GM23248 (cell line): ENCODE data around the gene FNDC11. TPM values are rescaled to one million over a fixed set of nuclear protein-coding genes. Genes with fewer than 3 reads are reported as not detected.

Experiments
- DNase-seq: peaks from one replicate; pipeline ENCODE4 v3.0.0-alpha.2; 2015
- H2AFZ ChIP-seq: fragments of 200-600 bp; sonication (generic); 2 replicates; pipeline ENCODE4 v1.6.1; 2016; ENCODE audit warnings: antibody characterized with exemption
- H3F3A ChIP-seq: fragments of 200-600 bp; sonication (generic); 2 replicates; pipeline ENCODE4 v1.6.1; 2016; ENCODE audit warnings: mild to moderate bottlenecking, antibody characterized with exemption, mixed run types; ENCODE audit not compliant: insufficient read depth
- H3K27ac ChIP-seq: fragments of 200-600 bp; sonication (generic); 2 replicates; pipeline ENCODE4 v1.5.1; 2016; ENCODE audit warnings: mild to moderate bottlenecking
- H3K27me3 ChIP-seq: fragments of 200-600 bp; sonication (generic); replicated peaks from 2 replicates; pipeline ENCODE4 v1.6.1; 2016; ENCODE audit warnings: mild to moderate bottlenecking; ENCODE audit not compliant: insufficient read depth
- H3K36me3 ChIP-seq: fragments of 200-600 bp; sonication (generic); 2 replicates; pipeline ENCODE4 v1.6.1; 2016; ENCODE audit warnings: low read depth, mild to moderate bottlenecking
- H3K4me1 ChIP-seq: fragments of 200-600 bp; sonication (generic); 2 replicates; pipeline ENCODE4 v1.6.1; 2016; ENCODE audit warnings: mild to moderate bottlenecking; ENCODE audit not compliant: insufficient read depth
- H3K4me2 ChIP-seq: fragments of 200-600 bp; sonication (generic); one replicate; pipeline ENCODE4 v1.6.1; 2016; ENCODE audit warnings: mild to moderate bottlenecking; ENCODE audit not compliant: unreplicated experiment
- H3K4me3 ChIP-seq: fragments of 200-600 bp; sonication (generic); 2 replicates; pipeline ENCODE4 v1.5.1; 2016; ENCODE audit warnings: mild to moderate bottlenecking
- H3K79me2 ChIP-seq: fragments of 200-600 bp; sonication (generic); 2 replicates; pipeline ENCODE4 v1.6.1; 2016; ENCODE audit warnings: mild to moderate bottlenecking; ENCODE audit not compliant: insufficient read depth
- H3K9ac ChIP-seq: fragments of 200-600 bp; sonication (generic); 2 replicates; pipeline ENCODE4 v1.6.1; 2016; ENCODE audit warnings: mild to moderate bottlenecking
- H3K9me2 ChIP-seq: fragments of 200-600 bp; sonication (generic); 2 replicates; pipeline ENCODE4 v1.6.1; 2016; ENCODE audit warnings: mixed run types, mild to moderate bottlenecking, moderate library complexity; ENCODE audit not compliant: insufficient read depth
- H3K9me3 ChIP-seq: fragments of 200-600 bp; sonication (generic); one replicate; pipeline ENCODE4 v1.6.1; 2017; ENCODE audit warnings: low read depth
- H4K20me1 ChIP-seq: fragments of 200-600 bp; sonication (generic); 2 replicates; pipeline ENCODE4 v1.6.0; 2016; ENCODE audit not compliant: insufficient read depth
- EZH2 ChIP-seq: fragments of 200-600 bp; sonication (generic); IDR thresholded peaks from 2 replicates; pipeline ENCODE4 v1.6.1; 2018; ENCODE audit warnings: antibody characterized with exemption, mild to moderate bottlenecking; ENCODE audit not compliant: insufficient read depth, poor library complexity, severe bottlenecking
- EZH2phosphoT487 ChIP-seq: fragments of 200-600 bp; sonication (generic); IDR thresholded peaks from 2 replicates; pipeline ENCODE4 v1.6.1; 2018; ENCODE audit warnings: antibody characterized with exemption, moderate library complexity, mild to moderate bottlenecking, low read depth; ENCODE audit not compliant: insufficient read depth
- WGBS, 2 experiments: methylation state at CpG; one replicate each; pipeline ENCODE4 v1.1.6; 2015 to 2017; ENCODE audit warnings: low lambda C conversion rate in 2 of 2, low coverage in 1 of 2; ENCODE audit errors: missing lambda C conversion rate in 2 of 2; 5-methylcytosine and 5-hydroxymethylcytosine counted together
- in situ Hi-C: fragments of 300-500 bp; cut with MboI; formaldehyde crosslinking; loops from 2 replicates; pipeline ENCODE4 v1.15.0; 2020
- polyA plus RNA-seq: library from polyadenylated mRNA; unstranded; fragments of >200 nt; fragmentation: Nextera tagmentation; extraction: Ambion mirVana; gene quantifications from 2 replicates; pipeline ENCODE4 v1.2.1, GENCODE V29; 2016
- total RNA-seq: library from RNA; depleted of rRNA; stranded (reverse); fragments of >200 nt; shearing (Covaris generic); gene quantifications from 2 replicates; pipeline ENCODE4 v1.2.3, GENCODE V29; 2014

The FNDC11 gene
- total and polyA plus RNA-seq, 2 experiments from 2014 or later: 0.15 to 0.65 TPM

DNA sequence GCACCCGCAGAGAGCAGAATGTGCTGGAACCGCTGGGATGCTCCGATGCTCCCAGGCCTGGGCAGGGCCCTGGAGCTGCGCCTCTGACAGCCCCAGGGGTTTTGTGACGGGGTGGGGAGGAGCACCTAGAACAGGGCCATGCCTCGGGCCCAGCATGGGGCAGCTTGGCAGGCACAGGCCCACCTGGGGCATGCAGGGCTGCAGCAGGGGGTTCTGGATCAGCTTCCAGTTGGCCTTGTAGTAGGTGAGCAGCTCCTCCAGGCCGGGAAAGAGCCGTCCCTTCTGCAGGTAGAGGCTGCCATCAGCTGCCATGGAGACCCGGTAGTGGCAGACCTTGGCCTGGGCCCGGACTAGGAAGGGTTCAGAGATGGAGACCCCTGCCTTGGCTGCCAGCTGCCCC is 10.8 kb upstream of the FNDC11 start:
- H3K4me3 ChIP-seq: no peak overlapping the region
- no peaks in the 10 kb centered on the region for H3K9me3 ChIP-seq
- TF ChIP-seq EZH2phosphoT487 (no peak), EZH2 (no peak)
- H3K4me1 ChIP-seq: no peaks in the 10 kb centered on the region
- no peaks in the 10 kb centered on the region for H4K20me1 ChIP-seq
- H3F3A ChIP-seq: no peaks in the 10 kb centered on the region
- H3K36me3 ChIP-seq: no peaks in the 10 kb centered on the region
- no peak overlapping the region for H2AFZ ChIP-seq
- no peak for DNase-seq
- no peak overlapping the region for H3K4me2 ChIP-seq
- H3K9me2 ChIP-seq: no peaks in the 10 kb centered on the region
- no peaks in the 10 kb centered on the region for H3K79me2 ChIP-seq
- no peaks in the 10 kb centered on the region for H3K27me3 ChIP-seq
- in situ Hi-C loops: no loop called here
- WGBS, 2 experiments: 81 to 84% methylated on average over 8 to 10 of the region's 10 CpGs
- H3K27ac ChIP-seq: no peak overlapping the region
- no peak overlapping the region for H3K9ac ChIP-seq

DNA sequence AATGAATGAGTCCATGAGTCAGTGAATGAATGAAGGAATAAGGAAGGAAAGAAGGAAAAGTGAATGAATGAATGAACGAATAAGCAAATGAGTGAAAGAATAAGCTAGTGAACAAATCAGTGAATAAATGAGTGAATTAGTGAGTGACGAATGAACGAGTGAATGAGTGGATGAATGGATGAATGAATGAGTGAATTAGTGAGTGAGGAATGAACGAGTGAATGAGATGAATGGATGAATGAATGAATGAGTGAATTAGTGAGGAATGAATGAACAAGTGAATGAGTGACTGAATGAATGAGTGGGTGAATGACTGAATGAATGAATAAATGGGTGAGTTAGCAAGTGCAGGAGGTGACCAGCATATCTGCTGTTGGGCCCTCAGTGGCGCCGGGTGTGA is 10.2 kb upstream of the FNDC11 start:
- no peak for DNase-seq
- TF ChIP-seq EZH2: no peak
- TF ChIP-seq EZH2phosphoT487: no peak
- H3K79me2 ChIP-seq: no peaks in the 10 kb centered on the region
- no peaks in the 10 kb centered on the region for H3K36me3 ChIP-seq
- H3K27ac ChIP-seq: no peak overlapping the region
- no peaks in the 10 kb centered on the region for H3K4me1 ChIP-seq
- H3K9me2 ChIP-seq: no peaks in the 10 kb centered on the region
- WGBS, 2 experiments: 72 to 74% methylated on average over 6 of the region's 6 CpGs
- no peaks in the 10 kb centered on the region; the same call in 1 of the 2 replicates for H3K27me3 ChIP-seq
- in situ Hi-C loops: no loop called here
- no peak overlapping the region for H3K9ac ChIP-seq
- no peaks in the 10 kb centered on the region for H4K20me1 ChIP-seq
- H3K4me2 ChIP-seq: no peak overlapping the region
- H3F3A ChIP-seq: no peaks in the 10 kb centered on the region
- no peaks in the 10 kb centered on the region for H3K9me3 ChIP-seq
- no peak overlapping the region for H2AFZ ChIP-seq
- no peak overlapping the region for H3K4me3 ChIP-seq

DNA sequence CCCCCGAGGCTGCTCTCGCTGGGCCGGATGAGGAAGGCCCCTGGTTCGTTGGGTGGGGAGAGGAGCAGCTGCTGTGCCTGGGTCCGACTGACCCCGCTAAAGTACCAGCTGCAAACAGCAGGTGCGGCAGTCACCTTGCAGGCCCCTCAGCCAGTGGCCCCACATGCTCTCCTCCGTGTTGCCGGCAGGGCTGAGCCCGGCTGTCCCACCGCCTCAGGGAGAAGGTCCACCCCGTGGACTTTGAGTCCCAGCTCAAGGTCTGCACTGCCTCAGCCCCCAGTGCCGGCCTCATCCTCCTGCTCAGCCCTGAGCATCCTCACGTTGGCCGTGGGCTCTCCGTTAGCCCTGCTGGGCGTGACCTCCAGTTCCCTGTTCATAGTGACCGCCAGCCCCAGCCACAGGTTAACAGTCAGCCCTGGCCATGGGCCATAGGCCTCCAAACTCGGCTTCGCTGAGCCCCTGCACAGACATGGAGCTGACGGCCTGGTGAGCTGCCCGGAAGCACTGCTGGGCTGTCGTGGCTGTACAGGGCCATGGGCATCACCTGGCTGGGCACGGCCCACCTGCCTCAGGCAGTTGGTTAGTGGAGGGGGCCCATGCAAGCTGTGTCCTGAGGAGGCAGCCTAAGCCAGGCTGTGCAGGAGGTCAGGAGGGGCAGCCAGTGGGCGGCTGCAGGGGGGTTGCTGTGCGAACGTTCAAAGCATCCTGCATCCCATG is 9.6 kb upstream of the FNDC11 start:
- Histone ChIP-seq H3K4me2 (no peak overlapping the region), H3K4me3 (no peak overlapping the region), H3K9me2 (no peaks in the 10 kb centered on the region), H3K4me1 (no peaks in the 10 kb centered on the region), H3K9me3 (no peaks in the 10 kb centered on the region), H2AFZ (no peak overlapping the region), H3K27me3 (no peaks in the 10 kb centered on the region; the same call in 1 of the 2 replicates), H3K9ac (no peak overlapping the region), H3K36me3 (no peaks in the 10 kb centered on the region), H3F3A (no peaks in the 10 kb centered on the region), H4K20me1 (no peaks in the 10 kb centered on the region), H3K27ac (no peak overlapping the region), H3K79me2 (no peaks in the 10 kb centered on the region)
- DNase-seq: no peak
- 57% methylated on average over 24 to 25 of the region's 27 CpGs for WGBS, 2 experiments
- in situ Hi-C loops: no loop called here
- TF ChIP-seq EZH2phosphoT487: no peak
- TF ChIP-seq EZH2: no peak

DNA sequence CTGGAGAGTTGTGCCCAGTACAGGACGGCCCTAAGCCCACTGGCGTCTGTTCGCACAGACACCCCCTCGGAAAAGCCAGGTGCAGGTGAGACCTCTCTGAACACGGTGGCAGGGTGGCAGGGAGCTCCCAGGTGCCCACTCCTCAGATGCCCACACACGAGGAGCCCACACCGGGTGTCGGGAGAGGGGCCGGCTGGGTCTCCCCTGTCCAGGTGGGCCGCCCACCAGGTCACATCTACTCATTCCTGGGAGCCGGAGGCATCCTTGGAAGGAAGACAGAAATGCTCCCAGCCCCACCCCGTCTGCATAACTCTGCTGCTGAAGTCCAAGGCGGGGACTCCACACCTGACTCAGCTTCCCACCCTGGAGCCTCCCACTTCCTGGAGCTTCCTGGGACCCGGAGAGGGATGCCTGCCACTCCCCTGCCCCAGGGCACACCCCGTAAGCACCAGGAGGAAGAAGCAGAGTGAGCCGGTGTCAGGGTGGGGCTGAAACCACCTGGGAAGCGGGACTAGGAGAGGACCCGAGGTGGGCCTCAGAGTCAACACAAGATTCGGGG is 8.9 kb upstream of the FNDC11 start:
- Histone ChIP-seq H3K27me3 (no peaks in the 10 kb centered on the region; the same call in 1 of the 2 replicates), H4K20me1 (no peaks in the 10 kb centered on the region), H3K4me3 (no peak overlapping the region), H3K4me2 (no peak overlapping the region), H3K36me3 (no peaks in the 10 kb centered on the region), H3K79me2 (no peaks in the 10 kb centered on the region), H3K27ac (no peak overlapping the region), H3K9me2 (no peaks in the 10 kb centered on the region), H3K9me3 (no peaks in the 10 kb centered on the region), H3K9ac (no peak overlapping the region), H3K4me1 (no peaks in the 10 kb centered on the region), H2AFZ (no peak overlapping the region), H3F3A (no peaks in the 10 kb centered on the region)
- DNase-seq: no peak
- in situ Hi-C loops: no loop called here
- WGBS, 2 experiments: 51 to 58% methylated on average over 19 of the region's 19 CpGs
- TF ChIP-seq EZH2 (no peak), EZH2phosphoT487 (no peak)
